GM13977 (cell line): Measurements from ENCODE around the gene MTHFD2L.

Source experiments
- DNase-seq: peaks from one replicate; pipeline ENCODE4 v3.0.0; 2012; ENCODE audit warnings: low spot score
- CTCF ChIP-seq: IDR thresholded peaks from 2 replicates; pipeline ENCODE4 v1.5.1; 2012; ENCODE audit warnings: mild to moderate bottlenecking, control low read depth; ENCODE audit not compliant: insufficient read depth; ENCODE audit errors: extremely low read depth, missing control alignments
- in situ Hi-C: fragments of 300-500 bp; cut with MboI; formaldehyde crosslinking; loops from one replicate; pipeline ENCODE4 v1.12.0; 2022; ENCODE audit warnings: low sequenced_read_pairs, low pct_unique_long_range_greater_than_20kb, mixed read lengths, inconsistent platforms; ENCODE audit not compliant: unreplicated experiment

MTHFD2L gene

GRCh38 chr4:74327762-74328161, 169.8 kb downstream of the MTHFD2L start:
- in situ Hi-C loops, result no loop called here
- DNase-seq, result no peak
- no peak for TF ChIP-seq CTCF

DNA sequence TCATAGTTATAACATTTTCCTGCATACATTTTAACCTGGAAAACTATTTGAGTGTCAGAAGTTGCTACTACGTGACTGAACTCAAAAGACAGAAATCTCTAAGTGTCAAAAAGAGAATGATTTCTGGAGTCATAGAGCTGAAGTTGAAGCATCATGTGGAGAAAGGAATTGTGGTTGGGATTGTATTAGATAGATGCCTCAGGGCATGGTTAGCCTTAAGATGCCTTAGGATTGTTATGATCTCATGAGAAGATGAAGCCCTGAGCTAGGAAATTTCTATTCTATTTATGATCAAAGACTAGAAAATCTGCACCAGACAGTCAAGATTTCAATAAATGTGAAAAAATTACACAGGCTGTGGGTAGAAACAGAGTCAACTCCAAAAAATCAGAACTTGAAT, 170.6 kb downstream of the MTHFD2L start:
- no peak for TF ChIP-seq CTCF
- DNase-seq, result no peak
- in situ Hi-C loops, result no loop called here

DNA sequence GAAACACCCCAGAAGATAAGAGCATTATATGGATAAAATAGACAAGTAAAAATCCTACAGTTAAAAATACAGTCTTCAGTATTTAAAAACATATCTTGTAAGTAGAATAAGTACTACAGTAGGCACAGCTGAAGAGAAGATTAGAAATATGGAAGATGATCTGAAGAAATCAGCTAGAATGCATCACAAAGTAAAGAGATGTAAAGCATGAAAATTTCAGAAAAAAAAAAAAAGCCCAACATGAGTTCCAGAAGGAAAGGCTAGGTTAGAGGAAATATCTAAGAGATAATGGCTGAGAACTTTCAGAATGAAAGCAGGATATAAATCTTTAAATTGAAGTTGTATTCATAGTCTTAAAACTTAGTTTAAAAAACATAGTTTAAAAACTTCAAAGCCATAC, 171.4 kb downstream of the MTHFD2L start:
- in situ Hi-C loops, result no loop called here
- no peak for TF ChIP-seq CTCF
- no peak for DNase-seq

DNA sequence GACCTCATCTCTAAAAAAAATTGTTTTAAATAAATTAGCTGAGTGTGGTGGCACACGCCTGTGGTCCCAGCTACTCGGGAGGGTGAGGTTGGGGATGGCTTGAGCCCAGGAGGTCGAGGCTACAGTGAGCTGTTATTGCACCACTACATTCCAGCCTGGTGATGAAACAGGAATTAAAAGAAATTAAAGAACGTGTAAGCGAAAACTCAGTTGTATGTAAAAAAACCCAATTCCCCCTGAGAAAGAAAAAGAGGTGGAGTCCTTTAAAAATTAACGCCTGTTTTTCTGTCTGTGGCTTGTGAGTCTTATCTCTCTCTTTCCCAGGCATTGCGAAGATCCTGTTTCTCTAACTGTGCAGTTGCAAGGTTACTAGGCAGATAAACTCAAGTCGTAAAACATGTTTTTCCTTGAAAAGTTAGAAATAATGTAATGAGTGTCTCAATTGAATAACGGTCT, 172.4 kb downstream of the MTHFD2L start:
- no peak for DNase-seq
- no peak for TF ChIP-seq CTCF
- in situ Hi-C loops, result no loop called here

DNA sequence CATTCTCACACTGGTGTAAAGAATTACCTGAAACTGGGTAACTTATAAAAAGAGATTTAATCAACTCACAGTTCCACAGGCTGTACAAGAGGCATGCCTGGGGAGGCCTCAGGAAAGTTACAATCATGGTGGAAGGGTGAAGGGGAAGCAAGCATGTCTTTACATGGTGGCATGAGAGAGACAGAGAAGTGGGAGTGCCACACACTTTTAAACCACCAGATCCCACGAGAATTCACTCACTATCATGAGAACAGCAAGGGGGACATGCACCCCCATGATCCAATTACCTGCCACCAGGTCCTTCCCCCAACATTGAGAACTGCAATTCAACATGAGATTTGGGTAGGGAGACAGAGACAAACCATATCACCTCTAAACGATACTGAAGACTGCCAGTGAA, 173.3 kb downstream of the MTHFD2L start:
- in situ Hi-C loops, result no loop called here
- no peak for TF ChIP-seq CTCF
- DNase-seq, result no peak

DNA sequence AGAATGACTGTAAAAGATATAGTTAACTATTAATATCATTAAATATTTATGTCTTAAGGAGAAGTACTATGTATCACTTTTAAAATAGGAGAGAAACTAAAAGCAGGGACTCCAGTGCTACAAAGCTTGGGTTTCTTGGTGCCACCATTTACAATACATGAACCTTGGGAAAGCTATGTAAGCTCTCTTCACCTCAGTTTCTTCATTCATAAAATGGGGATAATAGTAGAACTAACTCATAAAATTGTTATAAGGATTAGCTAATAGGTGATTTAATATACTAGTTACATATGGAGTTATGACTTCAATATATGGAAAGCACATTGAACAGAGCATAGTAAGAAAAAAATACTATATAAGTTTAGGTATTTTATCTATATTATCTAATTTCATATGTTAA, 174.0 kb downstream of the MTHFD2L start:
- in situ Hi-C loops, result no loop called here

More for the DNA sequence above, 174.0 kb downstream of the MTHFD2L start:
- TF ChIP-seq CTCF, result no peak
- no peak for DNase-seq
